Measurements from ENCODE around the gene NDUFAF8. TPM values are rescaled to one million over a fixed set of nuclear protein-coding genes. Genes with fewer than 3 reads are reported as not detected.

Gene NDUFAF8
- total RNA-seq, 6 experiments from 2014 or later = 15.7 to 35.9 (median 23.3) TPM

DNA sequence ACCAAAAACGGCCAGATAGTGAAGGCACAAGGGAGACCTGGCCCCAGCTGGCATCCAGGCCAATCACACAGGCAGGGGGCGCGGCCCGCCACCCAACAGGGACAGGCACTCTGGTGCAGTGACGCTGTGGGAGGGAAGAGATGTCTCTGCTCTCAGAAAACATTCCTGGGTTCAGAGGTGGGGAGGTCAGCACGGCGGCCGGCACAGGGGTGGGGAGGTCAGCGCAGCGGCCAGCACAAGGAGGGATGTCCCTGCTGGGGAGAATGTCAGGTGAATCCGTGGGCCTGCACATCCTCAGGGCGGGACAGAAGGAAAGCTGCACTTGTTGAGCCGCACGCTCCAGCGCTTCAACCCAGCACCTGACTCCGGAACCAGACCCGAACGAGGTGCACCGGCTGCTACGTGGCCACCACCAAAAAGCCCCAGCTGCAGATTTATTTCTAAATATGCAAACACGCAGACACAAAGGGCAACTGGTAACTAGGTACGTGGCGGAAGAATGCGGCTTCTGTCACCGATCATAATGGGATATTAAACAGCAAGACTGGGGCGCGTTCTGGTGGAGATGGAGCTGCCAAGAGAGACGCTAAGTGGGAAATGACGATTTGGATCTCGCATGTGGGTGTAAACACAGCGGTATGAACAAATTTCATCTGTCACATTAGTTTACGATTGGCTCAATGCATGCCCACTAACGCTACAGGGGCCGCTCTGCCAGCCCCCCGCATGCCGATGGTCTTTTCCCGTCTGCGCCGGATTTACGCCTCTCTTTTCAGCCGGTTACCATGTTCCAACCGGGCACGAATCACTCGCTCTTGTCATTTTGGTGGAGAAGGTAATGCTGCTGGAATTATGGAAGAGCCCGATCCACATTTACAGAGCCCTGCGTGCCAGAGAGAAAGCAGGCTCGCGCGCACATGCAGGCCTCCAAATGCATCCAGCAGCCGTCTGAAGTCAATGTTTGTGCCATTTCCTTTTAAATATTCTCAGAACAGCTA lies 40.5 kb downstream of the NDUFAF8 start:
- WGBS (ENCODE audit: insufficient coverage, low coverage, low lambda C conversion rate, missing lambda C conversion rate) = 92% methylated on average over 30 of the region's 50 CpGs
- no peak for DNase-seq
- TF ChIP-seq POLR2A (IDR thresholded peaks at IDR 0.05) = no peak
- TF ChIP-seq, protein P1, sequence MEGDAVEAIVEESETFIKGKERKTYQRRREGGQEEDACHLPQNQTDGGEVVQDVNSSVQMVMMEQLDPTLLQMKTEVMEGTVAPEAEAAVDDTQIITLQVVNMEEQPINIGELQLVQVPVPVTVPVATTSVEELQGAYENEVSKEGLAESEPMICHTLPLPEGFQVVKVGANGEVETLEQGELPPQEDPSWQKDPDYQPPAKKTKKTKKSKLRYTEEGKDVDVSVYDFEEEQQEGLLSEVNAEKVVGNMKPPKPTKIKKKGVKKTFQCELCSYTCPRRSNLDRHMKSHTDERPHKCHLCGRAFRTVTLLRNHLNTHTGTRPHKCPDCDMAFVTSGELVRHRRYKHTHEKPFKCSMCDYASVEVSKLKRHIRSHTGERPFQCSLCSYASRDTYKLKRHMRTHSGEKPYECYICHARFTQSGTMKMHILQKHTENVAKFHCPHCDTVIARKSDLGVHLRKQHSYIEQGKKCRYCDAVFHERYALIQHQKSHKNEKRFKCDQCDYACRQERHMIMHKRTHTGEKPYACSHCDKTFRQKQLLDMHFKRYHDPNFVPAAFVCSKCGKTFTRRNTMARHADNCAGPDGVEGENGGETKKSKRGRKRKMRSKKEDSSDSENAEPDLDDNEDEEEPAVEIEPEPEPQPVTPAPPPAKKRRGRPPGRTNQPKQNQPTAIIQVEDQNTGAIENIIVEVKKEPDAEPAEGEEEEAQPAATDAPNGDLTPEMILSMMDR (IDR thresholded peaks at IDR 0.05) = no peak
- ATAC-seq = no peak
- Histone ChIP-seq H3K4me1 (no peaks in the 10 kb centered on the region), H3K36me3 (peaks cover 0 to 67% (median 22%) of the 10 kb centered on the region in 4 donors), H3K4me3 (no peak overlapping the region), H3K27me3 (no peaks in the 10 kb centered on the region), H3K27ac (no peak overlapping the region), H3K9me3 (no peaks in the 10 kb centered on the region)
- intact Hi-C loops (cut with DNase I) = loop anchor here in 1 of 2 donors (10.0 kb wide), 1 partner anchor 205 kb away; no protein-coding TSS in a partner anchor

DNA sequence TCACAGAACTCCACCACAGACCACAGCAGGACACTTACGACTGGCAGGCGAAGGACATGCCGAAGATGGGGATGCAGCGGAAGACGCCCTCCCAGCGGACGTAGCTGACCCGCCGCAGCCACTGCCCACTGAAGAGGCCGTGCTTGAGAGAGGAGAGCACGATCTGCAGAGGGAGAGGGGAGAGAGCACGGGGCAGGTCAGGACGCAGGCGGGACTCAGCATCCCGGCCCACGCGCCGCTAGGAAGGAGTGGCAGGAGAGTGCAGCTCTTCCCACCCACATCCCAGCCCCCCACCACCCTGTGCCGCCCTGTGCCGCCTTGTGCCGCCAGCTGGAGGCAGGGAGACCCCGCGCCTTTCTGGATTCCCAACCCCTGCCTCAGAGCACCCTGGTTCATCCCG lies 41.5 kb downstream of the NDUFAF8 start:
- TF ChIP-seq POLR2A (IDR thresholded peaks at IDR 0.05) = no peak
- TF ChIP-seq, protein P1 (IDR thresholded peaks at IDR 0.05) = no peak
- H3K36me3 ChIP-seq = peaks cover 0 to 64% (median 23%) of the 10 kb centered on the region in 4 donors
- ATAC-seq = no peak
- 100% methylated on average over 2 of the region's 24 CpGs for WGBS (ENCODE audit: insufficient coverage, low coverage, low lambda C conversion rate, missing lambda C conversion rate)
- intact Hi-C loops (cut with DNase I) = loop anchor here in 1 of 2 donors (10.0 kb wide), 1 partner anchor 204 kb away; no protein-coding TSS in a partner anchor
- H3K4me3 ChIP-seq = no peak overlapping the region
- H3K27ac ChIP-seq = no peak overlapping the region
- DNase-seq = no peak
- H3K4me1 ChIP-seq = no peaks in the 10 kb centered on the region
- no peaks in the 10 kb centered on the region for H3K9me3 ChIP-seq
- no peaks in the 10 kb centered on the region for H3K27me3 ChIP-seq

DNA sequence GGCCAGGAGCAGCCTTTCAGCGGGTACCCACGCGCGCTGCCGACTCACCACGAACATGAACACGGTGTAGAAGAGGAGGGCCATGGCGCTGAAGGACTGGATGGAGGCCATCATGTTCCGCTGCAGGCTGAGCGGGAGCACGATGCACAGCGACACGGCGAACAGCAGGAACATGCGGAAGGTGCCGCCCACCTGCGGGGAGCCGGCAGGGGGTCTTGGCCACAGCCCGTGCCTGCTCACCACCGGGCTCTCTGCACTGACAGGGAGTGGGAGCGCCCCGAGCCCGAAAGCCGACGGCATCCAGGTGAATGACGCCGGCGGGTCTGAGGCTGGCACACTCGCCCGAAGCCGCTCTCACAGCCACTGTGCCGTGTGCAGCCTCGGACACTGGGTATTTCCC lies 43.0 kb downstream of the NDUFAF8 start:
- peaks cover 0 to 53% (median 17%) of the 10 kb centered on the region in 4 donors for H3K36me3 ChIP-seq
- no peak for DNase-seq

DNA sequence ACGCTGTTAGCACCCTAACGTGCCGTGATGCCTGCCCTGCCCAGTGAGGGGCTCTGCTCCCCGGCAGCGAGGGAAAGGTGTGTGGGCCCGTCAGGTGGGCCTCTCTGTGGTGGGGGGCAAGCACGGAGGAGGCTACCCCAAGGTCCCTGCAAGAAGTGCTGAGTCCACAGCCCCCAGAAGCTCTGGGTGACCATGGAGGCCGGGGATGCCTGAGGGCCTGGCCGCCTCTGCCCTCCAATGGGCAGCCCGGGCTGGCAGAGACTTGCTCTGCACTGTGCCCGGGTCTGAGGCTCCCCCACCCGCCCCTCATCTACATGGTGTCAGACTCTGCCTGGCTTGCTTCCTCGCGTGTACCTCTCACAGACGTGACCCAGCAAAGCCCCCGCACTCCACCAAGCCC lies 43.8 kb downstream of the NDUFAF8 start:
- H3K27ac ChIP-seq = no peak overlapping the region
- no peak overlapping the region for H3K4me3 ChIP-seq
- no peak for TF ChIP-seq POLR2A (IDR thresholded peaks at IDR 0.05)
- TF ChIP-seq, protein P1 (IDR thresholded peaks at IDR 0.05) = no peak
- no peaks in the 10 kb centered on the region for H3K27me3 ChIP-seq
- H3K4me1 ChIP-seq = no peaks in the 10 kb centered on the region
- peaks cover 0 to 59% (median 21%) of the 10 kb centered on the region in 4 donors for H3K36me3 ChIP-seq
- intact Hi-C loops (cut with DNase I) = loop anchor here in 1 of 2 donors (10.0 kb wide), 1 partner anchor 202 kb away; no protein-coding TSS in a partner anchor
- DNase-seq (no peak), ATAC-seq (no peak)
- WGBS (ENCODE audit: insufficient coverage, low coverage, low lambda C conversion rate, missing lambda C conversion rate) = no CpG with 5 or more reads among the region's 16 CpGs
- H3K9me3 ChIP-seq = no peaks in the 10 kb centered on the region

More for the DNA sequence above, 43.0 kb downstream of the NDUFAF8 start:
- H3K4me1 ChIP-seq = no peaks in the 10 kb centered on the region
- ATAC-seq = no peak
- intact Hi-C loops (cut with DNase I) = loop anchor here in 1 of 2 donors (10.0 kb wide), 1 partner anchor 203 kb away; no protein-coding TSS in a partner anchor
- WGBS (ENCODE audit: insufficient coverage, low coverage, low lambda C conversion rate, missing lambda C conversion rate) = 91% methylated on average over 10 of the region's 33 CpGs
- TF ChIP-seq POLR2A (IDR thresholded peaks at IDR 0.05) = no peak
- TF ChIP-seq, protein P1 (IDR thresholded peaks at IDR 0.05) = no peak
- H3K27me3 ChIP-seq = no peaks in the 10 kb centered on the region
- no peak overlapping the region for H3K4me3 ChIP-seq
- H3K27ac ChIP-seq = no peak overlapping the region
- no peaks in the 10 kb centered on the region for H3K9me3 ChIP-seq
